H1 (cell line): ENCODE results near the gene PLLP. TPM values are rescaled to one million over a fixed set of nuclear protein-coding genes. Genes with fewer than 3 reads are reported as not detected.
A peak's percentile ranks its signal among the peaks of the same experiment; 100 is the strongest.

ENCODE experiments used
- ASH2L ChIP-seq: fragments of 200-600, 300-600 bp; sonication (generic); IDR thresholded peaks from one replicate; pipeline ENCODE4 v1.7.1; 2017; ENCODE audit warnings: low read length
- CEBPB ChIP-seq: IDR thresholded peaks from 2 replicates; pipeline ENCODE4 v1.6.1; 2012; ENCODE audit warnings: low read depth, low read length
- CREB1 ChIP-seq: IDR thresholded peaks from 2 replicates; pipeline ENCODE4 v1.6.1; 2012; ENCODE audit warnings: inconsistent platforms
- EP300 ChIP-seq, 2 experiments: IDR thresholded peaks; 1 replicate in 1 of 2; 2 replicates in 1 of 2; pipeline ENCODE4 v1.6.1; 2011 to 2012; ENCODE audit warnings: low read depth in 2 of 2, low read length in 2 of 2, mild to moderate bottlenecking in 2 of 2, borderline replicate concordance in 1 of 2, inconsistent platforms in 1 of 2, moderate library complexity in 1 of 2
- GABPA ChIP-seq: IDR thresholded peaks from 2 replicates; pipeline ENCODE4 v1.6.1; 2011; ENCODE audit warnings: mild to moderate bottlenecking, low read length, moderate library complexity, borderline replicate concordance; ENCODE audit not compliant: insufficient read depth
- GTF2F1 ChIP-seq: IDR thresholded peaks from 2 replicates; pipeline ENCODE4 v1.6.1; 2012; ENCODE audit warnings: low read depth, low read length, improper control_type of control experiment, borderline replicate concordance
- HDAC2 ChIP-seq, 2 experiments: fragments of 300-600 bp in 1 of 2; sonication (generic) in 1 of 2; IDR thresholded peaks; 2 replicates each; pipeline ENCODE4 v1.6.1; 2011 to 2012; ENCODE audit warnings: low read depth in 2 of 2, low read length in 2 of 2, mild to moderate bottlenecking in 2 of 2, moderate library complexity in 2 of 2, borderline replicate concordance in 1 of 2, inconsistent platforms in 1 of 2
- JUND ChIP-seq: IDR thresholded peaks from 2 replicates; pipeline ENCODE4 v1.6.1; 2011; ENCODE audit warnings: mild to moderate bottlenecking, improper control_type of control experiment, low read length
- KDM5A ChIP-seq: fragments of 200-600 bp; IDR thresholded peaks from 2 replicates; pipeline ENCODE4 v1.7.1; 2012; ENCODE audit warnings: mild to moderate bottlenecking, low read length, inconsistent platforms, mixed read lengths
- PHF8 ChIP-seq: fragments of 200-600 bp; sonication (generic); conservative IDR thresholded peaks from 2 replicates; pipeline ENCODE4 v1.7.1; 2012; ENCODE audit warnings: low read depth, mild to moderate bottlenecking, inconsistent platforms, low read length, moderate library complexity
- POU5F1 ChIP-seq: IDR thresholded peaks from 2 replicates; pipeline ENCODE4 v1.6.1; 2011; ENCODE audit warnings: low read depth, mild to moderate bottlenecking, low read length, moderate library complexity
- RAD21 ChIP-seq, 2 experiments: IDR thresholded peaks in 1 of 2; conservative IDR thresholded peaks in 1 of 2; 2 replicates each; pipeline ENCODE4 v1.6.1; 2011; ENCODE audit warnings: low read depth in 2 of 2, low read length in 2 of 2, improper control_type of control experiment in 1 of 2, inconsistent platforms in 1 of 2, mild to moderate bottlenecking in 1 of 2, moderate library complexity in 1 of 2
- RBBP5 ChIP-seq: IDR thresholded peaks from 2 replicates; pipeline ENCODE4 v1.7.1; 2012; ENCODE audit warnings: low read depth, mild to moderate bottlenecking, inconsistent platforms, low read length, moderate library complexity, borderline replicate concordance
- SIN3A ChIP-seq, 2 experiments: IDR thresholded peaks in 1 of 2; conservative IDR thresholded peaks in 1 of 2; 2 replicates each; pipeline ENCODE4 v1.6.1; 2011 to 2012; ENCODE audit warnings: low read length in 2 of 2, improper control_type of control experiment in 1 of 2, low read depth in 1 of 2, mild to moderate bottlenecking in 1 of 2
- TAF1 ChIP-seq: IDR thresholded peaks from 2 replicates; pipeline ENCODE4 v1.6.1; 2011; ENCODE audit warnings: mild to moderate bottlenecking, low read depth, low read length
- TAF7 ChIP-seq: optimal IDR thresholded peaks from 2 replicates; pipeline ENCODE3; 2011; ENCODE audit warnings: low read depth, mild to moderate bottlenecking, inconsistent platforms, low read length, moderate library complexity, borderline replicate concordance
- TBP ChIP-seq: IDR thresholded peaks from 2 replicates; pipeline ENCODE4 v1.6.1; 2011; ENCODE audit warnings: low read depth, low read length, improper control_type of control experiment
- polyA plus RNA-seq, 7 experiments: library from polyadenylated mRNA; depleted of rRNA in 3 of 7; stranded (reverse) in 5 of 7; unstranded in 2 of 7; fragments of >200 nt in 5 of 7; fragments of 200-250 nt in 2 of 7; gene quantifications; 1 replicate in 5 of 7; 2 replicates in 1 of 7; 4 replicates in 1 of 7; pipeline versions ENCODE4 v1.2.1 to v1.2.3, GENCODE V29; 2011 to 2013; ENCODE audit warnings: missing spikeins in 2 of 7, mixed read lengths in 2 of 7
- total RNA-seq: library from RNA; stranded (reverse); fragmentation: NEBNext Ultra II Directional; extraction: Animal tissue kit (Norgen Biotek cat#: 25700); gene quantifications from 2 replicates; pipeline ENCODE4 v1.2.1, GENCODE V29; 2021
- TF ChIP-seq, protein P1 (sequence below), 3 experiments: IDR thresholded peaks; 1 replicate in 2 of 3; 2 replicates in 1 of 3; pipeline versions ENCODE4 v1.5.1 to v1.6.1; 2011; ENCODE audit warnings: low read length in 3 of 3, mild to moderate bottlenecking in 3 of 3, inconsistent platforms in 2 of 3, low read depth in 1 of 3, moderate library complexity in 1 of 3; ENCODE audit not compliant: insufficient read depth in 1 of 3; ENCODE audit errors: control extremely low read depth in 1 of 3

The PLLP gene
- total and polyA plus RNA-seq, 2 of the 8 experiments (the other 6 are each of a cell fraction or from before 2014, with no cell fraction given), result 2.9 to 10.6 TPM

DNA sequence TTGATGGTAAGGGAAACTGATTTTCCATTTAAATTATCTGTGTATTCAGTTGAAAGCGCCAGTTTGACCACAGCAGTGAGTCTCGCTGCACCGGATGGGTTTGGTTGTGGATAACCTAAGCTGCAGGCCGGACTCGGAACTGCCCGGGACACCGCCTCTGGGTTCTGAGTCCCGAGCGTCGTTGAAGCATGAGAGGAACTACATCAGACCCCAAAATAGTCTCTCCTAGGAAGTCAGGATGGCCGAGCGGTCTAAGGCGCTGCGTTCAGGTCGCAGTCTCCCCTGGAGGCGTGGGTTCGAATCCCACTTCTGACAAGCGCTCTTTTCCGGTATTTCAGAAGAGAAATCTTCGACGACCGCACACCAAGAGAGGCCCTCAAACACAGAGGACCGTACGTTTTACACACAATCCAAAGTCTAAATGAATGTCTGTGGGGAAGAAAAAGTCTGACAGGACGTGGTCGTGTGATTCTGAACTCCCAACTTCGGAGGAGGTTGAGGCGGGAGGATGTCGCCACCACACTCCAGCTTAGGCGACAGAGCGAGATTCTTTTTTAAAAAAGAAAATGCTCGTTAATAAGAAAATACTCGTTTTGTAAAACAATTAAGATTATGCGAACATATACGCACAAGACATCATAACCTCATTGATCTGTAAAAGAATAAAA, 15.4 kb upstream of the PLLP start (continued):
- TF ChIP-seq CREB1 (peak; percentile 61), ASH2L (peak; percentile 99), SIN3A (conservative IDR thresholded peaks at IDR 0.05 in 1 of 2, IDR thresholded peaks at IDR 0.05 in 1 of 2; ENCODE audit: low read depth in 1 of 2, low read length in 2 of 2) (no peak), POU5F1 (no peak), TAF7 (peak; percentile 89), EP300 (IDR thresholded peaks at IDR 0.05; ENCODE audit: borderline replicate concordance in 1 of 2, low read depth in 2 of 2, low read length in 2 of 2) (peak in 1 of 2 experiments; percentile 22; a peak in 1 of 3 replicates), RAD21 (IDR thresholded peaks at IDR 0.05 in 1 of 2, conservative IDR thresholded peaks at IDR 0.05 in 1 of 2; ENCODE audit: low read depth in 2 of 2, low read length in 2 of 2) (0 out of 4 replicates have a peak, but pooled peaks have one; percentile 0 to 8), JUND (no peak), KDM5A (no peak), TAF1 (no peak), TBP (peak; percentile 99), CEBPB (peak; percentile 80), GABPA (no peak), GTF2F1 (no peak), RBBP5 (no peak; the same call in 1 of the 2 replicates), HDAC2 (IDR thresholded peaks at IDR 0.05; ENCODE audit: borderline replicate concordance in 1 of 2, low read depth in 2 of 2, low read length in 2 of 2) (no peak; a peak in 2 of 4 replicates), PHF8 (no peak)
- TF ChIP-seq, protein P1, sequence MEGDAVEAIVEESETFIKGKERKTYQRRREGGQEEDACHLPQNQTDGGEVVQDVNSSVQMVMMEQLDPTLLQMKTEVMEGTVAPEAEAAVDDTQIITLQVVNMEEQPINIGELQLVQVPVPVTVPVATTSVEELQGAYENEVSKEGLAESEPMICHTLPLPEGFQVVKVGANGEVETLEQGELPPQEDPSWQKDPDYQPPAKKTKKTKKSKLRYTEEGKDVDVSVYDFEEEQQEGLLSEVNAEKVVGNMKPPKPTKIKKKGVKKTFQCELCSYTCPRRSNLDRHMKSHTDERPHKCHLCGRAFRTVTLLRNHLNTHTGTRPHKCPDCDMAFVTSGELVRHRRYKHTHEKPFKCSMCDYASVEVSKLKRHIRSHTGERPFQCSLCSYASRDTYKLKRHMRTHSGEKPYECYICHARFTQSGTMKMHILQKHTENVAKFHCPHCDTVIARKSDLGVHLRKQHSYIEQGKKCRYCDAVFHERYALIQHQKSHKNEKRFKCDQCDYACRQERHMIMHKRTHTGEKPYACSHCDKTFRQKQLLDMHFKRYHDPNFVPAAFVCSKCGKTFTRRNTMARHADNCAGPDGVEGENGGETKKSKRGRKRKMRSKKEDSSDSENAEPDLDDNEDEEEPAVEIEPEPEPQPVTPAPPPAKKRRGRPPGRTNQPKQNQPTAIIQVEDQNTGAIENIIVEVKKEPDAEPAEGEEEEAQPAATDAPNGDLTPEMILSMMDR (IDR thresholded peaks at IDR 0.05; ENCODE audit: control extremely low read depth in 1 of 3, insufficient read depth in 1 of 3, low read depth in 1 of 3, low read length in 3 of 3), result peak in 1 of 3 experiments; percentile 7; a peak in 1 of 4 replicates
- TF ChIP-seq, all 59 proteins: peak for 14
